Fibroblast of skin of left biceps (primary cell): ENCODE data around the gene CYTH1.

Source experiments
- DNase-seq, 2 experiments: peaks; one replicate each; pipeline ENCODE4 v3.0.0-alpha.2; 2013; ENCODE audit warnings: low read depth in 2 of 2

CYTH1 gene

GRCh38 chr17:78670850-78671725 is 111.0 kb downstream of the CYTH1 start:
- no peak for DNase-seq

- DNase-seq = no peak
Measured at GRCh38 chr17:78669975-78670518, 112.0 kb downstream of the CYTH1 start.

- no peak for DNase-seq
Measured at GRCh38 chr17:78669256-78669974, 112.7 kb downstream of the CYTH1 start.

- DNase-seq = no peak
Measured at GRCh38 chr17:78668847-78669246, 113.2 kb downstream of the CYTH1 start.

- DNase-seq = no peak
Measured at GRCh38 chr17:78667741-78668640, 114.1 kb downstream of the CYTH1 start.

GRCh38 chr17:78667091-78667490 is 115.0 kb downstream of the CYTH1 start:
- DNase-seq = no peak

GRCh38 chr17:78665952-78666920 is 115.8 kb downstream of the CYTH1 start:
- no peak for DNase-seq

GRCh38 chr17:78665387-78665951 is 116.6 kb downstream of the CYTH1 start:
- no peak for DNase-seq

- DNase-seq = no peak
Measured at GRCh38 chr17:78664476-78665386, 117.3 kb downstream of the CYTH1 start.

GRCh38 chr17:78661093-78661770 is 120.8 kb downstream of the CYTH1 start:
- no peak for DNase-seq

GRCh38 chr17:78659546-78659945 is 122.5 kb downstream of the CYTH1 start:
- no peak for DNase-seq

- DNase-seq = peak; percentile 39 to 48
Measured at GRCh38 chr17:78658281-78658785, 123.7 kb downstream of the CYTH1 start.

GRCh38 chr17:78655251-78655940 is 126.7 kb downstream of the CYTH1 start:
- no peak for DNase-seq

- DNase-seq = no peak
Measured at GRCh38 chr17:78654325-78654724, 127.7 kb downstream of the CYTH1 start.

GRCh38 chr17:78653382-78653781 is 128.7 kb downstream of the CYTH1 start:
- no peak for DNase-seq

- DNase-seq = no peak
Measured at GRCh38 chr17:78652913-78653312, 129.2 kb downstream of the CYTH1 start.

- no peak for DNase-seq
Measured at GRCh38 chr17:78652024-78652423, 130.0 kb downstream of the CYTH1 start.

GRCh38 chr17:78651554-78651953 is 130.5 kb downstream of the CYTH1 start:
- DNase-seq = peak in 1 of 2 experiments; percentile 11
